Esophagus muscularis mucosa (tissue), 3 donors: ENCODE data around the gene PCNX1.

Experiments
- POLR2A ChIP-seq: fragments of 450-650 bp; IDR thresholded peaks from one replicate; pipeline ENCODE4 v1.6.1; 2017; ENCODE audit warnings: antibody characterized with exemption, moderate library complexity, mild to moderate bottlenecking, low read depth
- TF ChIP-seq, protein P1 (sequence below), 3 experiments: fragments of 200-600 bp in 2 of 3; fragments of 450-650 bp in 1 of 3; sonication (generic) in 2 of 3; IDR thresholded peaks; one replicate each; pipeline ENCODE4 v1.5.1; 2017 to 2019; ENCODE audit warnings: antibody characterized with exemption in 3 of 3, mild to moderate bottlenecking in 2 of 3, moderate library complexity in 1 of 3

DNA sequence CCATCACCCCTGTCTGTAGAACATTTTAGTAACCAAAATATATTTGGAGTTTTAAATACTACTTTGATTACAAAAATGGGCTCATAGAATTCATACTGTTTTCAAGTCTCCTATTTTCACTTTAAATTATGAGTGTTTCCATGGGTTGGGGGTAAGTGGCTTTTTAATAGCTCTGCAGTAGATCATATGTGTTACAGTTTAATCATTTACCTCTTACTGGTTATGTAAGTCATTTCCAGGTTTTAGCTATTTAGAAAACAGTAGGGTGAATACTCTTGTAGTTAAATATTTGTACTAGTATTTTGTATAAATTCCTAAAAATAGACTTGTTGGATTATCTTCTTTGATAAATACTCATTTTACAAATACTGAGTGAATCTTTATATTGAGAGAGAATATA lies 8.2 kb downstream of the PCNX1 start:
- TF ChIP-seq, protein P1, sequence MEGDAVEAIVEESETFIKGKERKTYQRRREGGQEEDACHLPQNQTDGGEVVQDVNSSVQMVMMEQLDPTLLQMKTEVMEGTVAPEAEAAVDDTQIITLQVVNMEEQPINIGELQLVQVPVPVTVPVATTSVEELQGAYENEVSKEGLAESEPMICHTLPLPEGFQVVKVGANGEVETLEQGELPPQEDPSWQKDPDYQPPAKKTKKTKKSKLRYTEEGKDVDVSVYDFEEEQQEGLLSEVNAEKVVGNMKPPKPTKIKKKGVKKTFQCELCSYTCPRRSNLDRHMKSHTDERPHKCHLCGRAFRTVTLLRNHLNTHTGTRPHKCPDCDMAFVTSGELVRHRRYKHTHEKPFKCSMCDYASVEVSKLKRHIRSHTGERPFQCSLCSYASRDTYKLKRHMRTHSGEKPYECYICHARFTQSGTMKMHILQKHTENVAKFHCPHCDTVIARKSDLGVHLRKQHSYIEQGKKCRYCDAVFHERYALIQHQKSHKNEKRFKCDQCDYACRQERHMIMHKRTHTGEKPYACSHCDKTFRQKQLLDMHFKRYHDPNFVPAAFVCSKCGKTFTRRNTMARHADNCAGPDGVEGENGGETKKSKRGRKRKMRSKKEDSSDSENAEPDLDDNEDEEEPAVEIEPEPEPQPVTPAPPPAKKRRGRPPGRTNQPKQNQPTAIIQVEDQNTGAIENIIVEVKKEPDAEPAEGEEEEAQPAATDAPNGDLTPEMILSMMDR (IDR thresholded peaks at IDR 0.05) = no peak
- no peak for TF ChIP-seq POLR2A
